Coronary artery (tissue), 2 donors: Measurements from ENCODE around the gene LPP.

ENCODE experiments used
- DNase-seq: peaks from one replicate; pipeline ENCODE4 v3.0.0-alpha.2; 2017; ENCODE audit warnings: low spot score
- H3K27ac ChIP-seq, 2 donors: fragments of 200-600 bp; sonication (generic); one replicate each; pipeline ENCODE4 v1.5.1; 2016 to 2019
- H3K4me3 ChIP-seq: fragments of 200-600 bp; sonication (generic); 2 replicates; pipeline ENCODE4 v1.5.1; 2016; ENCODE audit warnings: mild to moderate bottlenecking, moderate library complexity
- CTCF ChIP-seq: fragments of 200-600 bp; sonication (generic); IDR thresholded peaks from one replicate; pipeline ENCODE4 v1.5.1; 2019; ENCODE audit warnings: antibody characterized with exemption

The LPP gene

DNA sequence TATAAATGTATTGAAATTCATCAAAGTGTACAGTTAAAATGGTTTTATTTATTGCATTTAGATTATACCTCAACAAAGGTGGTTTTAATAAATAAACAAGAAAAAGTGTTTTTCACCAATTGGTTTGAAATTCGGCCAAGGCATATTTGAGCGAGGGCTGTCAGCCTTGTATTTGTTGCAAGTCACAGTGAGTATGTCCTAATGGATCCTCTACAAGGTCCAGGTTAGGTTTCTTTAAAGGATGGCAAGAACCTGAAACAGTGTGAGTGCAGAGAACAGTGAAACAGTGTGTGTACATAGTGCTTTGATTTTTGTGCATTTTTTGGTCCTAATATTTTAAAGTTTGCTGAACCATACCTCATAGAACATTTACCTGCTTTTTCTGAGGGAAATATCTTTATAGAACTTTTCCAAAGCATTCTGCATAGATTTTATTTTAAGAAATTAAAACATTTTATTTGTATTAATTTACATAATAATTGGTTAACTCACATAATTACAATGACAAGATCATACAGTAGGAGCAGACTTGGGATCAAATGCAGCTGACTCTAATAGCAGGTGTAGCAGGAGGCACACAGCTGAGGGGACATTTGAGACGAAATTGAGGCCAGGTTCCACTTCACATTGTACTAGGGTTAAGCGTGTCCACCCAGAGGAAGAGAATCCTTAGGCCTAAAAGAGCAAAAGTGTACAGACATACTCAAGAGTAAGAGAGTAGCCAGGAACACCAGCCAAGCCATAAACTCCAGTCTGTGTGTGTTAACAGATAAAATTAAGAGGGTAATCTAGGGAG is 589.0 kb downstream of the LPP start:
- DNase-seq, result no peak
- Histone ChIP-seq H3K27ac (no peak overlapping the region), H3K4me3 (no peak overlapping the region)
- TF ChIP-seq CTCF, result no peak

DNA sequence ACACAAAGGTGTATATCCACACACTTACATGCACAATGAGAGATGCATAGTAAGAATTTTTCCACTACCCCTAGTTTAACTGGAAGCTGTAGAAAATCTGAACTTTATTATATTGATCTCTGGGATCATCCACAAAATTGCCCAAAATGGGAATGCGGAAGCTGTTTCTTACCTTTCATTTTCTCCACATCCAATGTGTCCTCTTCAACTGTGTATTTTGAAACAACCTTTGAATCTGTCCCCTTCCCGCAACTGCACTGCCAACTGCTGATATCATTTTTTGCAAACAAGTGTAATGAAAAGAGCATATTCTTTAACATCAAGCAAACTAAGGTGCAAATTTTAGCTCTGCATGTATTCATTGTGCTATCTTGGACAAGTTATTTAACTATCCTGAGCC is 590.2 kb downstream of the LPP start:
- TF ChIP-seq CTCF, result no peak
- DNase-seq, result no peak
- Histone ChIP-seq H3K4me3 (no peak overlapping the region), H3K27ac (no peak overlapping the region)

DNA sequence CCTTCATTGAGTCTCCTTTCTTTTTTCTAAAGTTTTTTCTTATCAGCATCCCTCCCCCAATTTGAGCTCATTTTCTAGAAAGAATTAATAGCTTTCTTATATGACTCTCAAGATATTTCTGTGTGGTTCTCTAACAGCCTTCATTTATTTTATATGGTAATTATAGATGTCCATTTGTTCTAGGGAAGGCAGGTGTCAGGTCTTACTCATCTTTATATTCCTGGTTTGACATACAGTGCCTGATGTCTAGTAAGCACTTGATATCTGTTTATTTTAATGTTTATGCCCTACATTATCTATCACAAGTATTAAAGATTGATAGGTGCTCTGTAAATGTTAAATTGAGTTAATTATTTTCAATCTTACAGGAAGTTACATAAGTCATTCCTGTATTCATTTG is 591.1 kb downstream of the LPP start:
- DNase-seq, result no peak
- Histone ChIP-seq H3K4me3 (no peak overlapping the region), H3K27ac (no peak overlapping the region)
- no peak for TF ChIP-seq CTCF

GRCh38 chr3:188746291-188746783 is 592.4 kb downstream of the LPP start:
- no peak for TF ChIP-seq CTCF
- no peak overlapping the region for H3K4me3 ChIP-seq
- DNase-seq, result no peak
- no peak overlapping the region for H3K27ac ChIP-seq

GRCh38 chr3:188747489-188747888 is 593.5 kb downstream of the LPP start:
- no peak for DNase-seq
- Histone ChIP-seq H3K4me3 (no peak overlapping the region), H3K27ac (no peak overlapping the region)
- no peak for TF ChIP-seq CTCF

DNA sequence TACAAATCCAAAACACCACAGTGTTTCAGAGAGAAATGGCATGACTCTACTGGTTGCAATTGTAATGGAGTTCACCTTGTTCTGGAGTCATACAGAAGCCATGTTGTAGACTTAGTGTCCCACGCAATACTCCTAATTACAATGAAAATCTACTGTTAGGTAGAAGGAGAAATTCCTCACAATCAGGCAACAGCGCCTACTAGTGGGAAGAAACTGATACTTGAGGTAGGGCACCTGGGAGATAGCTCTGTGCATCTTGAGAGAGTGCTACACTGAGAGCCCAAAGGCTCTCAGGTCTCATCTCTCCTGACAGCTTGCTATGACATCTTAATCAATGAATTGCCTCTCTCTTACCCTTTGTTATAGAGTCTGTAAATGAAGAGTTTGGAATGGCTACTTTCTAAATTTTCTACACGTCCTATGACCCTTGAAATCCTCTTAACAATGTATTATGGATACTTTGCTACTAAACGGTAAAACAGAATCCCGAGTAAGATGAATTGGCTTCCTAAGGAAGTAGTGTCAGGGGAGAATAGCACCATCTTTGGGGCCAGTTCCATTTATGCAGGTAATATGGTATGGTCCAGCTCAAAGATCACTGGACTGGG is 595.2 kb downstream of the LPP start:
- TF ChIP-seq CTCF, result peak; percentile 28
- no peak overlapping the region for H3K4me3 ChIP-seq
- DNase-seq, result no peak
- no peak overlapping the region for H3K27ac ChIP-seq

GRCh38 chr3:188749830-188750229 is 595.9 kb downstream of the LPP start:
- Histone ChIP-seq H3K27ac (no peak overlapping the region), H3K4me3 (no peak overlapping the region)
- no peak for DNase-seq
- no peak for TF ChIP-seq CTCF
